Hepatocyte (in vitro differentiated cells): Measurements from ENCODE around the gene LYL1. TPM values are rescaled to one million over a fixed set of nuclear protein-coding genes. Genes with fewer than 3 reads are reported as not detected.

Experiments
- DNase-seq: peaks from one replicate; pipeline ENCODE4 v3.0.0-alpha.2; 2016; ENCODE audit warnings: low spot score
- H2AFZ ChIP-seq: fragments of 200-600 bp; sonication (generic); 2 replicates; pipeline ENCODE4 v1.6.0; 2016; ENCODE audit warnings: antibody characterized with exemption, mild to moderate bottlenecking
- H3K27ac ChIP-seq: fragments of 200-600 bp; sonication (generic); 2 replicates; pipeline ENCODE4 v1.5.1; 2016; ENCODE audit warnings: mild to moderate bottlenecking
- H3K27me3 ChIP-seq: fragments of 200-600 bp; sonication (generic); 2 replicates; pipeline ENCODE4 v1.6.1; 2016
- H3K36me3 ChIP-seq: fragments of 200-600 bp; sonication (generic); replicated peaks from 2 replicates; pipeline ENCODE4 v1.5.1; 2016; ENCODE audit warnings: low read depth; ENCODE audit not compliant: insufficient read depth
- H3K4me1 ChIP-seq: fragments of 200-600 bp; sonication (generic); 2 replicates; pipeline ENCODE4 v1.5.1; 2016; ENCODE audit warnings: mild to moderate bottlenecking, moderate library complexity; ENCODE audit not compliant: insufficient read depth
- H3K4me2 ChIP-seq: fragments of 200-600 bp; sonication (generic); 2 replicates; pipeline ENCODE4 v1.6.0; 2016
- H3K4me3 ChIP-seq: fragments of 200-600 bp; sonication (generic); 2 replicates; pipeline ENCODE4 v1.5.1; 2016; ENCODE audit warnings: mild to moderate bottlenecking
- H3K79me2 ChIP-seq: fragments of 200-600 bp; sonication (generic); 2 replicates; pipeline ENCODE4 v1.6.0; 2017; ENCODE audit warnings: mild to moderate bottlenecking
- H3K9me2 ChIP-seq: fragments of 200-600 bp; sonication (generic); replicated peaks from 2 replicates; pipeline ENCODE4 v1.6.0; 2017; ENCODE audit warnings: mild to moderate bottlenecking; ENCODE audit not compliant: insufficient read depth
- H3K9me3 ChIP-seq: fragments of 200-600 bp; sonication (generic); 2 replicates; pipeline ENCODE4 v1.5.1; 2016; ENCODE audit warnings: low read depth, mild to moderate bottlenecking
- H4K20me1 ChIP-seq: fragments of 200-600 bp; sonication (generic); 2 replicates; pipeline ENCODE4 v1.6.0; 2016; ENCODE audit warnings: mild to moderate bottlenecking; ENCODE audit not compliant: insufficient read depth, poor library complexity, severe bottlenecking
- CTCF ChIP-seq: fragments of 200-600 bp; sonication (generic); IDR thresholded peaks from 2 replicates; pipeline ENCODE4 v1.5.1; 2016; ENCODE audit warnings: antibody characterized with exemption, mild to moderate bottlenecking; ENCODE audit not compliant: poor library complexity
- EZH2 ChIP-seq: fragments of 200-600 bp; sonication (generic); IDR thresholded peaks from 2 replicates; pipeline ENCODE4 v1.6.1; 2016; ENCODE audit warnings: antibody characterized with exemption, mild to moderate bottlenecking, borderline replicate concordance
- EZH2phosphoT487 ChIP-seq: fragments of 200-600 bp; sonication (generic); IDR thresholded peaks from one replicate; pipeline ENCODE4 v1.6.1; 2018; ENCODE audit warnings: antibody characterized with exemption, mild to moderate bottlenecking, low read depth, moderate library complexity; ENCODE audit not compliant: unreplicated experiment, severe bottlenecking
- WGBS: methylation state at CpG from one replicate; pipeline ENCODE4 v1.1.6; 2016; ENCODE audit warnings: low lambda C conversion rate; ENCODE audit errors: missing lambda C conversion rate; 5-methylcytosine and 5-hydroxymethylcytosine counted together
- polyA plus RNA-seq: library from polyadenylated mRNA; unstranded; fragments of >200 nt; fragmentation: Nextera tagmentation; extraction: Ambion mirVana; gene quantifications from 2 replicates; pipeline ENCODE4 v1.2.1, GENCODE V29; 2016
- total RNA-seq: library from RNA; depleted of rRNA; stranded (reverse); fragments of >200 nt; gene quantifications from 2 replicates; pipeline ENCODE4 v1.2.3, GENCODE V29; 2014

LYL1 gene
- total and polyA plus RNA-seq, 2 experiments from 2014 or later: 0.47 to 1.4 TPM

GRCh38 chr19:13087295-13087694 lies 15.4 kb downstream of the LYL1 start:
- H3K4me2 ChIP-seq: no peak overlapping the region
- H3K9me2 ChIP-seq: no peaks in the 10 kb centered on the region
- H3K27me3 ChIP-seq: peaks cover 3% of the 10 kb centered on the region
- no peak for TF ChIP-seq EZH2phosphoT487
- no peak for TF ChIP-seq EZH2
- TF ChIP-seq CTCF: no peak
- H3K36me3 ChIP-seq: no peaks in the 10 kb centered on the region
- H4K20me1 ChIP-seq: no peaks in the 10 kb centered on the region
- peaks cover 21% of the 10 kb centered on the region for H3K4me1 ChIP-seq
- H3K9me3 ChIP-seq: no peaks in the 10 kb centered on the region
- no peak overlapping the region for H3K4me3 ChIP-seq
- H3K79me2 ChIP-seq: no peaks in the 10 kb centered on the region
- H3K27ac ChIP-seq: no peak overlapping the region
- H2AFZ ChIP-seq: no peak overlapping the region
- no peak for DNase-seq
- 90% methylated on average over 12 of the region's 12 CpGs for WGBS

GRCh38 chr19:13086341-13086740 lies 16.3 kb downstream of the LYL1 start:
- H2AFZ ChIP-seq: no peak overlapping the region
- no peaks in the 10 kb centered on the region for H3K36me3 ChIP-seq
- no peaks in the 10 kb centered on the region for H3K9me3 ChIP-seq
- H3K27me3 ChIP-seq: peaks cover 3% of the 10 kb centered on the region
- no peaks in the 10 kb centered on the region for H3K79me2 ChIP-seq
- no peak for TF ChIP-seq CTCF
- TF ChIP-seq EZH2phosphoT487: no peak
- no peak for TF ChIP-seq EZH2
- H3K4me3 ChIP-seq: no peak overlapping the region
- H3K4me2 ChIP-seq: no peak overlapping the region
- peaks cover 19% of the 10 kb centered on the region for H3K4me1 ChIP-seq
- 88% methylated on average over 2 of the region's 2 CpGs for WGBS
- no peak for DNase-seq
- H3K9me2 ChIP-seq: no peaks in the 10 kb centered on the region
- H4K20me1 ChIP-seq: no peaks in the 10 kb centered on the region
- no peak overlapping the region for H3K27ac ChIP-seq

- no peaks in the 10 kb centered on the region for H3K9me3 ChIP-seq
- no peak overlapping the region for H3K4me2 ChIP-seq
- peaks cover 14% of the 10 kb centered on the region for H3K4me1 ChIP-seq
- no peaks in the 10 kb centered on the region for H3K79me2 ChIP-seq
- H2AFZ ChIP-seq: no peak overlapping the region
- H4K20me1 ChIP-seq: no peaks in the 10 kb centered on the region
- H3K27me3 ChIP-seq: peaks cover 3% of the 10 kb centered on the region
- WGBS: 57% methylated on average over 7 of the region's 7 CpGs
- H3K36me3 ChIP-seq: no peaks in the 10 kb centered on the region
- no peak overlapping the region for H3K27ac ChIP-seq
- no peak overlapping the region for H3K4me3 ChIP-seq
- no peak for TF ChIP-seq EZH2
- no peak for TF ChIP-seq EZH2phosphoT487
- no peak for TF ChIP-seq CTCF
- DNase-seq: no peak
- H3K9me2 ChIP-seq: no peaks in the 10 kb centered on the region
These were observed 17.0 kb downstream of the LYL1 start for GRCh38 chr19:13085666-13086065.

- no peak for TF ChIP-seq EZH2phosphoT487
- TF ChIP-seq CTCF: no peak
- no peak for TF ChIP-seq EZH2
- DNase-seq: no peak
These were observed 19.0 kb downstream of the LYL1 start for GRCh38 chr19:13083627-13084026.

More at GRCh38 chr19:13083627-13084026, 19.0 kb downstream of the LYL1 start:
- Histone ChIP-seq H2AFZ (no peak overlapping the region), H4K20me1 (no peaks in the 10 kb centered on the region), H3K4me3 (no peak overlapping the region), H3K36me3 (no peaks in the 10 kb centered on the region), H3K4me1 (peaks cover 28% of the 10 kb centered on the region), H3K27ac (no peak overlapping the region), H3K27me3 (peaks cover 3% of the 10 kb centered on the region), H3K9me2 (no peaks in the 10 kb centered on the region), H3K79me2 (no peaks in the 10 kb centered on the region), H3K4me2 (no peak overlapping the region), H3K9me3 (no peaks in the 10 kb centered on the region)
- WGBS: 96% methylated on average over 9 of the region's 9 CpGs
